ENCODE measurements around the gene RNF150. TPM values are rescaled to one million over a fixed set of nuclear protein-coding genes. Genes with fewer than 3 reads are reported as not detected.

Gene RNF150
- total RNA-seq, 4 donors from 2014 or later, result 1.6 to 21.2 (median 4.9) TPM

GRCh38 chr4:140904904-140905303 is 228.4 kb downstream of the RNF150 start:
- intact Hi-C loops (cut with DNase I; ENCODE audit: low total_unique reads), result no loop called here
- ATAC-seq, result no peak

GRCh38 chr4:140903522-140904475 is 229.5 kb downstream of the RNF150 start:
- Histone ChIP-seq H3K4me3 (no peak overlapping the region), H3K9me3 (no peaks in the 10 kb centered on the region), H3K36me3 (no peaks in the 10 kb centered on the region), H3K27me3 (no peaks in the 10 kb centered on the region), H3K4me1 (no peaks in the 10 kb centered on the region), H3K27ac (no peak overlapping the region)
- intact Hi-C loops (cut with DNase I; ENCODE audit: low total_unique reads) (no loop called here), in situ Hi-C loops (cut with MboI; ENCODE audit: low sequenced_read_pairs in 4 of 4) (no loop called here)
- no peak for ATAC-seq
- DNase-seq, result no peak
- TF ChIP-seq POLR2A (IDR thresholded peaks at IDR 0.05) (no peak), CTCF (IDR thresholded peaks at IDR 0.05 in 4 of 5, conservative IDR thresholded peaks at IDR 0.05 in 1 of 5) (no peak)

More at GRCh38 chr4:140904904-140905303, 228.4 kb downstream of the RNF150 start:
- Histone ChIP-seq H3K4me3 (no peak overlapping the region), H3K36me3 (no peaks in the 10 kb centered on the region), H3K9me3 (no peaks in the 10 kb centered on the region), H3K27me3 (no peaks in the 10 kb centered on the region), H3K4me1 (no peaks in the 10 kb centered on the region), H3K27ac (no peak overlapping the region)
- TF ChIP-seq CTCF (IDR thresholded peaks at IDR 0.05 in 4 of 5, conservative IDR thresholded peaks at IDR 0.05 in 1 of 5), result no peak
- TF ChIP-seq POLR2A (IDR thresholded peaks at IDR 0.05), result no peak
- in situ Hi-C loops (cut with MboI; ENCODE audit: low sequenced_read_pairs in 4 of 4), result no loop called here
- no peak for DNase-seq

GRCh38 chr4:140901736-140902336 is 231.4 kb downstream of the RNF150 start:
- intact Hi-C loops (cut with DNase I; ENCODE audit: low total_unique reads) (no loop called here), in situ Hi-C loops (cut with MboI; ENCODE audit: low sequenced_read_pairs in 4 of 4) (no loop called here)
- H3K4me1 ChIP-seq, result no peaks in the 10 kb centered on the region
- DNase-seq, result no peak
- no peaks in the 10 kb centered on the region for H3K9me3 ChIP-seq
- no peak overlapping the region for H3K4me3 ChIP-seq
- no peaks in the 10 kb centered on the region for H3K27me3 ChIP-seq
- ATAC-seq, result no peak
- no peak overlapping the region for H3K27ac ChIP-seq
- TF ChIP-seq POLR2A (IDR thresholded peaks at IDR 0.05) (no peak), CTCF (IDR thresholded peaks at IDR 0.05 in 4 of 5, conservative IDR thresholded peaks at IDR 0.05 in 1 of 5) (no peak)
- no peaks in the 10 kb centered on the region for H3K36me3 ChIP-seq

GRCh38 chr4:140893939-140894338 is 239.3 kb downstream of the RNF150 start:
- DNase-seq, result no peak
- in situ Hi-C loops (cut with MboI; ENCODE audit: low sequenced_read_pairs in 4 of 4), result no loop called here
- H3K27me3 ChIP-seq, result no peaks in the 10 kb centered on the region
- H3K36me3 ChIP-seq, result no peaks in the 10 kb centered on the region
- no peaks in the 10 kb centered on the region for H3K9me3 ChIP-seq
- peaks cover 0 to 2% of the 10 kb centered on the region in 2 donors for H3K4me1 ChIP-seq
- intact Hi-C loops (cut with DNase I; ENCODE audit: low total_unique reads), result no loop called here
- H3K4me3 ChIP-seq, result no peak overlapping the region
- no peak overlapping the region for H3K27ac ChIP-seq
- no peak for TF ChIP-seq POLR2A (IDR thresholded peaks at IDR 0.05)
- no peak for TF ChIP-seq CTCF (IDR thresholded peaks at IDR 0.05 in 4 of 5, conservative IDR thresholded peaks at IDR 0.05 in 1 of 5)
- no peak for ATAC-seq
